Measurements from ENCODE around the gene PQBP1. TPM values are rescaled to one million over a fixed set of nuclear protein-coding genes. Genes with fewer than 3 reads are reported as not detected.

Gene PQBP1
- total RNA-seq, 1 donor from 2014 or later, result 77.9 TPM

DNA sequence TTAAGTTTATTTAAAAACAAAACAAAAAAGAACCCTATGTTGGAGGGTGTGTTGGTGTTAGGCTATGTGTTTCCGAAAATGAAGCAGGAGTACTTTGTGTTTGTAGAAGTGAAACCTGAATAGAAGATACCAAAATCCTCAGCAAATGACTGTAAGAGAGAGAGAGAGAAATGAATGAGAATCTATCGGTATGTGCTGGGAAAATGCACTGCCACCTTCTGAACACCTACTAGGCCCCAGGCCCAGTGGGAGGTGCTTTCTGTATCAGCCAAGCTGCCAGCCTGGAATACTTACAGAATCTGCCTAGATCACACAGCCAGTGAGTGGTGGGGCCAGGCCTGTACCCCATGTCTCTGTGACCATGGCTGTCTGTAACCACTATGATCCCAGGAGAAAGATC lies 36.0 kb downstream of the PQBP1 start:
- Mint-ChIP-seq H3K27me3 (no peaks in the 10 kb centered on the region), H3K27ac (no peak overlapping the region), H3K36me3 (peaks cover 17% of the 10 kb centered on the region), H3K4me1 (ENCODE audit: unreplicated experiment) (no peaks in the 10 kb centered on the region), H3K9me3 (peaks cover 4% of the 10 kb centered on the region), H3K4me3 (no peak overlapping the region)
- TF ChIP-seq, protein P1, sequence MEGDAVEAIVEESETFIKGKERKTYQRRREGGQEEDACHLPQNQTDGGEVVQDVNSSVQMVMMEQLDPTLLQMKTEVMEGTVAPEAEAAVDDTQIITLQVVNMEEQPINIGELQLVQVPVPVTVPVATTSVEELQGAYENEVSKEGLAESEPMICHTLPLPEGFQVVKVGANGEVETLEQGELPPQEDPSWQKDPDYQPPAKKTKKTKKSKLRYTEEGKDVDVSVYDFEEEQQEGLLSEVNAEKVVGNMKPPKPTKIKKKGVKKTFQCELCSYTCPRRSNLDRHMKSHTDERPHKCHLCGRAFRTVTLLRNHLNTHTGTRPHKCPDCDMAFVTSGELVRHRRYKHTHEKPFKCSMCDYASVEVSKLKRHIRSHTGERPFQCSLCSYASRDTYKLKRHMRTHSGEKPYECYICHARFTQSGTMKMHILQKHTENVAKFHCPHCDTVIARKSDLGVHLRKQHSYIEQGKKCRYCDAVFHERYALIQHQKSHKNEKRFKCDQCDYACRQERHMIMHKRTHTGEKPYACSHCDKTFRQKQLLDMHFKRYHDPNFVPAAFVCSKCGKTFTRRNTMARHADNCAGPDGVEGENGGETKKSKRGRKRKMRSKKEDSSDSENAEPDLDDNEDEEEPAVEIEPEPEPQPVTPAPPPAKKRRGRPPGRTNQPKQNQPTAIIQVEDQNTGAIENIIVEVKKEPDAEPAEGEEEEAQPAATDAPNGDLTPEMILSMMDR (conservative IDR thresholded peaks at IDR 0.05), result no peak
- DNase-seq (ENCODE audit: extremely low spot score, unreplicated experiment), result no peak

- no peak for DNase-seq (ENCODE audit: extremely low spot score, unreplicated experiment)
- H3K9me3 Mint-ChIP-seq, result peaks cover 4% of the 10 kb centered on the region
- no peak overlapping the region for H3K4me3 Mint-ChIP-seq
- H3K4me1 Mint-ChIP-seq (ENCODE audit: unreplicated experiment), result no peaks in the 10 kb centered on the region
- TF ChIP-seq, protein P1 (conservative IDR thresholded peaks at IDR 0.05), result no peak
- H3K27me3 Mint-ChIP-seq, result no peaks in the 10 kb centered on the region
- H3K36me3 Mint-ChIP-seq, result peaks cover 17% of the 10 kb centered on the region
- H3K27ac Mint-ChIP-seq, result no peak overlapping the region
Measured at GRCh38 chrX:48934581-48935300, 37.0 kb downstream of the PQBP1 start.

GRCh38 chrX:48935301-48935670 lies 37.6 kb downstream of the PQBP1 start:
- peaks cover 14% of the 10 kb centered on the region for H3K36me3 Mint-ChIP-seq
- TF ChIP-seq, protein P1 (conservative IDR thresholded peaks at IDR 0.05), result no peak
- H3K27ac Mint-ChIP-seq, result no peak overlapping the region
- peaks cover 4% of the 10 kb centered on the region for H3K9me3 Mint-ChIP-seq
- H3K27me3 Mint-ChIP-seq, result no peaks in the 10 kb centered on the region
- H3K4me3 Mint-ChIP-seq, result no peak overlapping the region
- H3K4me1 Mint-ChIP-seq (ENCODE audit: unreplicated experiment), result no peaks in the 10 kb centered on the region
- no peak for DNase-seq (ENCODE audit: extremely low spot score, unreplicated experiment)

GRCh38 chrX:48936429-48937053 lies 38.8 kb downstream of the PQBP1 start:
- no peak for DNase-seq (ENCODE audit: extremely low spot score, unreplicated experiment)
- peaks cover 12% of the 10 kb centered on the region for H3K36me3 Mint-ChIP-seq
- H3K4me1 Mint-ChIP-seq (ENCODE audit: unreplicated experiment), result no peaks in the 10 kb centered on the region
- no peak overlapping the region for H3K4me3 Mint-ChIP-seq
- no peak overlapping the region for H3K27ac Mint-ChIP-seq
- TF ChIP-seq, protein P1 (conservative IDR thresholded peaks at IDR 0.05), result no peak
- peaks cover 4% of the 10 kb centered on the region for H3K9me3 Mint-ChIP-seq
- no peaks in the 10 kb centered on the region for H3K27me3 Mint-ChIP-seq

GRCh38 chrX:48937054-48937907 lies 39.6 kb downstream of the PQBP1 start:
- Mint-ChIP-seq H3K4me1 (ENCODE audit: unreplicated experiment) (no peaks in the 10 kb centered on the region), H3K9me3 (peaks cover 4% of the 10 kb centered on the region), H3K27ac (no peak overlapping the region), H3K27me3 (no peaks in the 10 kb centered on the region), H3K36me3 (peaks cover 12% of the 10 kb centered on the region), H3K4me3 (no peak overlapping the region)
- no peak for DNase-seq (ENCODE audit: extremely low spot score, unreplicated experiment)
- TF ChIP-seq, protein P1 (conservative IDR thresholded peaks at IDR 0.05), result no peak
